CD4-positive, alpha-beta T cell treated with Interleukin-15 for 4 hours (primary cell): ENCODE results near the gene HNRNPH1.

ENCODE experiments used
- DNase-seq: peaks from one replicate; pipeline ENCODE4 v3.0.0-alpha.2; 2020; ENCODE audit warnings: low spot score

The HNRNPH1 gene

GRCh38 chr5:179621551-179622214 is 1.8 kb downstream of the HNRNPH1 start:
- DNase-seq, result no peak

- DNase-seq, result no peak
These were observed 2.6 kb downstream of the HNRNPH1 start for GRCh38 chr5:179620703-179621350.

- no peak for DNase-seq
These were observed 3.2 kb downstream of the HNRNPH1 start for GRCh38 chr5:179620293-179620692.

GRCh38 chr5:179619776-179620175 is 3.7 kb downstream of the HNRNPH1 start:
- no peak for DNase-seq

- no peak for DNase-seq
These were observed 4.4 kb downstream of the HNRNPH1 start for GRCh38 chr5:179618923-179619554.

GRCh38 chr5:179617930-179618329 is 5.5 kb downstream of the HNRNPH1 start:
- DNase-seq, result no peak

- DNase-seq, result no peak
These were observed 7.4 kb downstream of the HNRNPH1 start for GRCh38 chr5:179616002-179616594.

- no peak for DNase-seq
These were observed 8.3 kb downstream of the HNRNPH1 start for GRCh38 chr5:179615203-179615602.

GRCh38 chr5:179614745-179615144 is 8.7 kb downstream of the HNRNPH1 start:
- DNase-seq, result no peak

GRCh38 chr5:179613460-179614071 is 9.9 kb downstream of the HNRNPH1 start:
- no peak for DNase-seq

GRCh38 chr5:179612577-179613459 is 10.7 kb downstream of the HNRNPH1 start:
- DNase-seq, result no peak

- DNase-seq, result no peak
These were observed 12.6 kb downstream of the HNRNPH1 start for GRCh38 chr5:179610903-179611265.

GRCh38 chr5:179610109-179610902 is 13.2 kb downstream of the HNRNPH1 start:
- no peak for DNase-seq

- no peak for DNase-seq
These were observed 13.7 kb downstream of the HNRNPH1 start for GRCh38 chr5:179609834-179610108.

GRCh38 chr5:179608131-179608581 is 15.3 kb downstream of the HNRNPH1 start:
- DNase-seq, result peak; percentile 34

GRCh38 chr5:179607160-179607931 is 16.1 kb downstream of the HNRNPH1 start:
- DNase-seq, result no peak

- DNase-seq, result no peak
These were observed 16.6 kb downstream of the HNRNPH1 start for GRCh38 chr5:179606910-179607159.

- no peak for DNase-seq
These were observed 17.2 kb downstream of the HNRNPH1 start for GRCh38 chr5:179606071-179606909.

GRCh38 chr5:179605026-179605833 is 18.2 kb downstream of the HNRNPH1 start:
- DNase-seq, result no peak
